Activated CD8-positive, alpha-beta T cell treated with anti-CD3 and anti-CD28 coated beads for 36 hours (primary cell): Measurements from ENCODE around the gene SEMA3D. TPM values are rescaled to one million over a fixed set of nuclear protein-coding genes. Genes with fewer than 3 reads are reported as not detected.

Experiments
- ATAC-seq: fragments of 200-7000 bp; cut with Tn5 transposase; one replicate; pipeline ENCODE4 v1.10.0; 2021; ENCODE audit warnings: mild to moderate bottlenecking, moderate library complexity
- CTCF ChIA-PET: fragments of 350-600 bp; sonication (Branson Sonifier 250); formaldehyde crosslinking; loops from one replicate; lab custom pipeline; 2021; ENCODE audit warnings: antibody characterized with exemption; lab: Charles Lee
- POLR2A ChIA-PET: fragments of 350-600 bp; sonication (Branson Sonifier 250); formaldehyde crosslinking; loops from one replicate; lab custom pipeline; 2021; ENCODE audit warnings: antibody characterized with exemption; lab: Charles Lee
- DNase-seq: peaks from one replicate; pipeline ENCODE4 v3.0.0-alpha.2; 2020
- H3K27ac Mint-ChIP-seq: one replicate; pipeline ENCODE4 v1.8.0; 2021; ENCODE audit warnings: mild to moderate bottlenecking, mixed read lengths
- H3K27me3 Mint-ChIP-seq: one replicate; pipeline ENCODE4 v1.8.0; 2021; ENCODE audit warnings: mixed read lengths
- H3K36me3 Mint-ChIP-seq: one replicate; pipeline ENCODE4 v1.8.0; 2021; ENCODE audit warnings: low read depth, mixed read lengths
- H3K4me1 Mint-ChIP-seq: one replicate; pipeline ENCODE4 v1.8.0; 2021; ENCODE audit warnings: low read depth, mixed read lengths
- H3K4me3 Mint-ChIP-seq: one replicate; pipeline ENCODE4 v1.8.0; 2021; ENCODE audit warnings: mild to moderate bottlenecking, moderate library complexity, mixed read lengths
- H3K9me3 Mint-ChIP-seq: one replicate; pipeline ENCODE4 v1.8.0; 2021; ENCODE audit warnings: mixed read lengths
- CTCF ChIP-seq: fragments of 200-600 bp; IDR thresholded peaks from one replicate; pipeline ENCODE4 v1.8.0; 2022; ENCODE audit warnings: antibody characterized with exemption, mild to moderate bottlenecking
- intact Hi-C: fragments of 100-400 bp; cut with micrococcal nuclease; formaldehyde crosslinking; loops from one replicate; pipeline ENCODE4 v1.10.0; 2022
- total RNA-seq, 2 experiments: library from RNA; stranded (reverse); gene quantifications; one replicate each; pipeline ENCODE4 v1.2.3, GENCODE V29; 2021

Gene SEMA3D
- total RNA-seq, 2 experiments from 2014 or later = not detected

- Mint-ChIP-seq H3K4me1 (no peaks in the 10 kb centered on the region), H3K27ac (no peak overlapping the region), H3K9me3 (no peaks in the 10 kb centered on the region), H3K4me3 (no peak overlapping the region), H3K27me3 (no peaks in the 10 kb centered on the region), H3K36me3 (no peaks in the 10 kb centered on the region)
- ChIA-PET CTCF (no interaction called here), POLR2A (no interaction called here)
- DNase-seq (no peak), ATAC-seq (no peak)
- no peak for TF ChIP-seq CTCF
- intact Hi-C loops = no loop called here
These were observed 201.6 kb downstream of the SEMA3D start for GRCh38 chr7:84985073-84985784.

GRCh38 chr7:84982199-84982598 is 204.7 kb downstream of the SEMA3D start:
- Mint-ChIP-seq H3K27ac (no peak overlapping the region), H3K4me1 (no peaks in the 10 kb centered on the region), H3K27me3 (no peaks in the 10 kb centered on the region), H3K4me3 (no peak overlapping the region), H3K36me3 (no peaks in the 10 kb centered on the region), H3K9me3 (no peaks in the 10 kb centered on the region)
- intact Hi-C loops = no loop called here
- POLR2A ChIA-PET = no interaction called here
- no peak for ATAC-seq
- CTCF ChIA-PET = no interaction called here
- TF ChIP-seq CTCF = no peak
- no peak for DNase-seq

GRCh38 chr7:84981055-84981976 is 205.5 kb downstream of the SEMA3D start:
- H3K9me3 Mint-ChIP-seq = no peaks in the 10 kb centered on the region
- no peaks in the 10 kb centered on the region for H3K27me3 Mint-ChIP-seq
- ChIA-PET POLR2A (no interaction called here), CTCF (no interaction called here)
- no peak overlapping the region for H3K27ac Mint-ChIP-seq
- H3K4me3 Mint-ChIP-seq = no peak overlapping the region
- ATAC-seq (no peak), DNase-seq (no peak)
- no peaks in the 10 kb centered on the region for H3K36me3 Mint-ChIP-seq
- no peaks in the 10 kb centered on the region for H3K4me1 Mint-ChIP-seq
- TF ChIP-seq CTCF = no peak
- intact Hi-C loops = no loop called here

GRCh38 chr7:84975586-84976185 is 211.2 kb downstream of the SEMA3D start:
- ATAC-seq (no peak), DNase-seq (no peak)
- TF ChIP-seq CTCF = no peak
- no peak overlapping the region for H3K4me3 Mint-ChIP-seq
- CTCF ChIA-PET = interaction anchor here (1.2 kb wide), 1 partner anchor 26 kb away, joined by 3 read pairs; no protein-coding TSS in a partner anchor
- intact Hi-C loops = no loop called here
- H3K4me1 Mint-ChIP-seq = no peaks in the 10 kb centered on the region
- H3K27me3 Mint-ChIP-seq = no peaks in the 10 kb centered on the region
- H3K9me3 Mint-ChIP-seq = no peaks in the 10 kb centered on the region
- POLR2A ChIA-PET = no interaction called here
- no peak overlapping the region for H3K27ac Mint-ChIP-seq
- H3K36me3 Mint-ChIP-seq = no peaks in the 10 kb centered on the region
